Measurements from ENCODE around the gene JAK3. TPM values are rescaled to one million over a fixed set of nuclear protein-coding genes. Genes with fewer than 3 reads are reported as not detected.

The JAK3 gene
- total and polyA plus RNA-seq, 4 donors: 0.87 to 7.1 (median 3.0) TPM

GRCh38 chr19:17868669-17869068 is 20.9 kb upstream of the JAK3 start:
- DNase-seq (ENCODE audit: low spot score): no peak
- Histone ChIP-seq H3K9ac (ENCODE audit: low read depth in 1 of 2, low read length in 2 of 2) (no peak overlapping the region), H3K27ac (ENCODE audit: low read depth in 1 of 2, low read length in 2 of 2) (no peak overlapping the region), H3K4me3 (ENCODE audit: low read depth in 1 of 3, low read length in 3 of 3) (no peak overlapping the region), H3K4me1 (ENCODE audit: control insufficient read depth in 4 of 4, insufficient read depth in 4 of 4, low read length in 3 of 4) (peaks cover 0 to 2% (median under 1%) of the 10 kb centered on the region in 4 donors), H3K36me3 (ENCODE audit: control insufficient read depth in 4 of 4, insufficient read depth in 3 of 4, low read depth in 1 of 4, low read length in 3 of 4) (peaks cover 1 to 12% (median 5%) of the 10 kb centered on the region in 4 donors), H3K27me3 (ENCODE audit: control insufficient read depth in 4 of 4, insufficient read depth in 4 of 4, low read length in 3 of 4) (peaks cover 3 to 7% (median 5%) of the 10 kb centered on the region in 4 donors), H3K9me3 (ENCODE audit: control insufficient read depth in 4 of 4, low read length in 3 of 4) (no peaks in the 10 kb centered on the region)
- WGBS: 62% methylated on average over 6 of the region's 6 CpGs
- TF ChIP-seq JUND (IDR thresholded peaks at IDR 0.05) (no peak), ZBTB33 (IDR thresholded peaks at IDR 0.05) (no peak), HNF4G (IDR thresholded peaks at IDR 0.05) (no peak), SP1 (IDR thresholded peaks at IDR 0.05) (no peak), FOXA2 (IDR thresholded peaks at IDR 0.05) (no peak), GABPA (IDR thresholded peaks at IDR 0.05 in 1 of 2, conservative IDR thresholded peaks at IDR 0.05 in 1 of 2) (no peak)
- TF ChIP-seq, protein P1, sequence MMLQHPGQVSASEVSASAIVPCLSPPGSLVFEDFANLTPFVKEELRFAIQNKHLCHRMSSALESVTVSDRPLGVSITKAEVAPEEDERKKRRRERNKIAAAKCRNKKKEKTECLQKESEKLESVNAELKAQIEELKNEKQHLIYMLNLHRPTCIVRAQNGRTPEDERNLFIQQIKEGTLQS (IDR thresholded peaks at IDR 0.05): no peak
- TF ChIP-seq, protein P2, sequence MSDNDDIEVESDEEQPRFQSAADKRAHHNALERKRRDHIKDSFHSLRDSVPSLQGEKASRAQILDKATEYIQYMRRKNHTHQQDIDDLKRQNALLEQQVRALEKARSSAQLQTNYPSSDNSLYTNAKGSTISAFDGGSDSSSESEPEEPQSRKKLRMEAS (IDR thresholded peaks at IDR 0.05): no peak

GRCh38 chr19:17866964-17867486 is 19.2 kb upstream of the JAK3 start:
- Histone ChIP-seq H3K4me3 (ENCODE audit: low read depth in 1 of 3, low read length in 3 of 3) (no peak overlapping the region), H3K9me3 (ENCODE audit: control insufficient read depth in 4 of 4, low read length in 3 of 4) (no peaks in the 10 kb centered on the region), H3K4me1 (ENCODE audit: control insufficient read depth in 4 of 4, insufficient read depth in 4 of 4, low read length in 3 of 4) (peaks cover 0 to 3% (median 1%) of the 10 kb centered on the region in 4 donors), H3K27me3 (ENCODE audit: control insufficient read depth in 4 of 4, insufficient read depth in 4 of 4, low read length in 3 of 4) (peaks cover 0 to 5% (median 3%) of the 10 kb centered on the region in 4 donors), H3K9ac (ENCODE audit: low read depth in 1 of 2, low read length in 2 of 2) (no peak overlapping the region), H3K36me3 (ENCODE audit: control insufficient read depth in 4 of 4, insufficient read depth in 3 of 4, low read depth in 1 of 4, low read length in 3 of 4) (peaks cover 13 to 26% (median 19%) of the 10 kb centered on the region in 4 donors), H3K27ac (ENCODE audit: low read depth in 1 of 2, low read length in 2 of 2) (no peak overlapping the region)
- 63% methylated on average over 11 of the region's 11 CpGs for WGBS
- TF ChIP-seq EGR1 (IDR thresholded peaks at IDR 0.05; ENCODE audit: low read depth in 2 of 2) (no peak), TAF1 (conservative IDR thresholded peaks at IDR 0.05) (no peak), YY1 (IDR thresholded peaks at IDR 0.05) (no peak), RAD21 (IDR thresholded peaks at IDR 0.05) (no peak), JUND (IDR thresholded peaks at IDR 0.05) (no peak)
- TF ChIP-seq, protein P2 (IDR thresholded peaks at IDR 0.05): no peak
- TF ChIP-seq, protein P3, sequence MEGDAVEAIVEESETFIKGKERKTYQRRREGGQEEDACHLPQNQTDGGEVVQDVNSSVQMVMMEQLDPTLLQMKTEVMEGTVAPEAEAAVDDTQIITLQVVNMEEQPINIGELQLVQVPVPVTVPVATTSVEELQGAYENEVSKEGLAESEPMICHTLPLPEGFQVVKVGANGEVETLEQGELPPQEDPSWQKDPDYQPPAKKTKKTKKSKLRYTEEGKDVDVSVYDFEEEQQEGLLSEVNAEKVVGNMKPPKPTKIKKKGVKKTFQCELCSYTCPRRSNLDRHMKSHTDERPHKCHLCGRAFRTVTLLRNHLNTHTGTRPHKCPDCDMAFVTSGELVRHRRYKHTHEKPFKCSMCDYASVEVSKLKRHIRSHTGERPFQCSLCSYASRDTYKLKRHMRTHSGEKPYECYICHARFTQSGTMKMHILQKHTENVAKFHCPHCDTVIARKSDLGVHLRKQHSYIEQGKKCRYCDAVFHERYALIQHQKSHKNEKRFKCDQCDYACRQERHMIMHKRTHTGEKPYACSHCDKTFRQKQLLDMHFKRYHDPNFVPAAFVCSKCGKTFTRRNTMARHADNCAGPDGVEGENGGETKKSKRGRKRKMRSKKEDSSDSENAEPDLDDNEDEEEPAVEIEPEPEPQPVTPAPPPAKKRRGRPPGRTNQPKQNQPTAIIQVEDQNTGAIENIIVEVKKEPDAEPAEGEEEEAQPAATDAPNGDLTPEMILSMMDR (IDR thresholded peaks at IDR 0.05; ENCODE audit: low read depth, low read length, missing input control): no peak
- no peak for DNase-seq (ENCODE audit: low spot score)
